ENCODE results near the gene GMDS.
A peak's percentile ranks its signal among the peaks of the same experiment; 100 is the strongest.

GMDS gene

DNA sequence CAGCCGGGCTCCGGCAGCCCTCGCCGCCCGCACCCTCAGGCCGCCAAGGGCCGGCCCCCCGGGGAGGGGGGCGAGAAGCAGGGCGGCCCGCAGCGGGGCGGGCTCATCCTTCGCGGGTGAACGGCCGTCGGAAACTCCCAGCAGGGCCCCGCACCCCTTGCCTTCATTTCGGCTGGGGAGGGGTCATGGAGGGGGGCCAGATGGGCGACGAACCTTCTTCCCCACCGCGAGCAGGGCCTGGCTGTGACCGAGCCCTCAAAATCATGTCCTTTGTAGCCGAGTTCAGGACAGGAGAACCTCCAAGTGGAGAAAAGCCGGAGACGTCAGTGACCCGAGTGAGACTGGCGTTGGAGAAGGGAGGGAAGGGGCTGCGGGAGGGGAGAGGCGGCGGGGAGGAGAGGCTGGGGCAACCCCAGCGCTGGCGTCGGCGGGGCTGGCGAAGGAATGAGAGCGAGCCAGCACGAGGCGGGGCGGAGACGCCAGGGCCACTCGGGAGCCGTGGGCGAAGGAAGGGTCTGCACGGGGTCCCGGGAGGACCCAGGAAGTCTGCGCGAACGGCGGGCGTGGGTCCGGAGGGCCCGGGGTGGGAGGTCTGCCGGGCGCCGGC, 636.3 kb downstream of the GMDS start:
- Mint-ChIP-seq H3K27me3 (peaks cover 61% of the 10 kb centered on the region), H3K36me3 (ENCODE audit: low read depth) (no peaks in the 10 kb centered on the region), H3K9me3 (no peaks in the 10 kb centered on the region), H3K4me3 (peak overlapping the region; percentile 52), H3K4me1 (ENCODE audit: low read depth) (peaks cover 50% of the 10 kb centered on the region), H3K27ac (no peak overlapping the region)

DNA sequence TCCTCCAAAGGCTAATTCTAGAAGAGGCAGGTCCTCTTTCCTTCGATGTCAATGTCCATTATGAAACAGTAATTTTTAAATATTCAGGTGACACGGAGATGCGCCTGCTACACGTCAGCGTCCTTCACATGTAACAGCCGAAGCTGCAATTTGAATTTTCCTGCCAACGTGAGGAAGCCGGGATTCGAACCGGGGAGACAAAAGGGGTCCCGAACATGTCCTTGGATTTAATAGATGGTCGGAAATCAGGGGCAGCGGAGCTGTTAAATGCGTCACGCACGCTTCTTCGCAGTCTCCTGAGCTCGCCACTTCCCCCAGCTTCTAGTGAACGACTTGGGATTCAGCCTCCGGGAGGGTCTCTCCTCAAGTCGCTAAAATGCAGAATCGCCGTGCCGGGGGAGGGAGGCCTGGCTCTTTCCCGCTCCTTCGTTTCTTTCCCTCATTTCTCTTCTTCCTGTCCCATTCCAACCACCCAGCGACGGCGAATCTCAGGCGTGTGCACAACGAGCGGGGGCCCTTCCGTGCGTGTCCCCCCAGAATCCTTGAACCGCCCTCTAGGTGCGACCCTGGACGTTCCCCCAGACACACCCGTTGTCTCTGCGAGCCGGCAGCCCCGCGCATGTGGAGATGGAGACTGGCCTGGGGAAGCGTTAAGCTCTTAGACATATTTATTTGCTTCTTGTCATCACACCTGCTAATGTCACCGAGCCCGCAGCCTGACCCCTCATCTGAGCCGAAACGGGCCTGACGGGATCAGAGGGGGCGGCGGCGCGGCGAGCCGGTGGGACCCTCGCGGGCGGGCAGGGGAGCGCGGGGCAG, 637.0 kb downstream of the GMDS start:
- Mint-ChIP-seq H3K4me3 (peak overlapping the region; percentile 40), H3K36me3 (ENCODE audit: low read depth) (no peaks in the 10 kb centered on the region), H3K4me1 (ENCODE audit: low read depth) (peaks cover 46% of the 10 kb centered on the region), H3K9me3 (no peaks in the 10 kb centered on the region), H3K27me3 (peaks cover 64% of the 10 kb centered on the region), H3K27ac (peak overlapping the region; percentile 63)

DNA sequence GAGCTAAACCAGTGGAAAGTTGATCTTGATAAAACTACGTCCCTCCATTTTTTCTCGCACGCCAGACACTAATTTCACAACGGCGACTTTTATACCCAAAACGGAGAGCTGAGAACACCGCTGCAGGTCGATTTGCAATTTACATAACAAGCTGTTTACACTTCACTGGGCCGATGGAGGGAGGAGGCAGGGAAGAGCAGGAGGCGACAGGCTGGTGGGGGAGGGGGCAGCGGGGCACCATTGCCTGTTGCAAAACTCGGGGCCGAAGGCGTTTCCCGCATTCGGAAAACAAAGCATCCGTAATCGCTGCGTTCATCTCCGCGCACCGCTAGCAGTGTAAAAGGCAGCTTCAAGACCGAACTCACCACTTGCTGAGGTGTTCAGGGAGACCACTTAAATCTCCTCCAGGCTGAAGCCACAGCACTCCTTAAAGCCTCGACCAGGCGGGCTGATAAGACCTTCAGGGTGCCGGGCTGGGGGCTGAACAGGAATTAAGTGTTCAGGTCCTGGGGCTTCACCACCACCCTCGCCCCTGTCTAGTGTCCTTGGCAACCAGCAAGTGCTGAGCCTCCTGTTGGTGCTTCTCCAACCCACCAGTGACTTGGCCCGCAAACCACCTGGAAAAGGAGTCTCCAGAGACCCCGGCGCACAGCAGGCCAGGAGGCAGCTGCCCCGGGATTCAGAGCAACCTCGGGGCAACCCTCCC, 637.7 kb downstream of the GMDS start:
- H3K4me1 Mint-ChIP-seq (ENCODE audit: low read depth), result peaks cover 44% of the 10 kb centered on the region
- H3K27me3 Mint-ChIP-seq, result peaks cover 64% of the 10 kb centered on the region
- H3K36me3 Mint-ChIP-seq (ENCODE audit: low read depth), result no peaks in the 10 kb centered on the region
- no peaks in the 10 kb centered on the region for H3K9me3 Mint-ChIP-seq
- no peak overlapping the region for H3K27ac Mint-ChIP-seq
- peak overlapping the region; percentile 40 for H3K4me3 Mint-ChIP-seq

DNA sequence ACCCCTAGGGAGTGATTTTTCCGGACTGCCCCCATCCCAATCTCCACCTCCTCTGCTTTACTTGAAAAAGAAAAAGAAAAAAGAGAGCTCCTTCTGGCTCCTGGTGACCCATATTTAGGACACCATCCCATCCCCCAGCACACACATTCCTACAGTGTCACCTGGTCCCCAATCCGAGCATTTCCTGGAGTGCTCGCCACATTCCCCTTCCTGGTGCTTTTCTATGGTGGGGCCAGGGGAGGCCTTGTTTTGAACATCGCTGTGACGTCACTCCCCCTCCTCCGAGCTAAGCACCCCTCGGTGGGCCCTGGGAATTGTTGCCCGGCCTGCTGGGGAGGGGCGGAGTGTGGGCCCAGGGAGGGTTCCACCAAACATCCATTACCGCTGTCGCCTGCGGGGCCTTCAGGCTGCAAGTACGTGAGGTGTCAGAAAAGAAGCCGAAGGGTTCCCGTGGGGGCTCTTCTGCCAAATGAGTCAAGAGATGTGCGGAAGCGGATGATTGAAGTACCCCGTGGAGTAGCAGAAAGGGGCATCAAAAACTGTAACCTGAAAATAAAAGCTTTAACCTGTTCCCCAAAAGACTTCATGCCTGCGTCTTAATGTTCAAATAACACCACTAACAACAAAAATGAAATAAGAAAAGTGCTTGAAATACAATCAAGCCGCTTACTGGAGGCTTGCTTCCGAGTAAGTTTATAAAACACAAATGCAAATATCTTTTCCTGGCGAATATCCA, 638.5 kb downstream of the GMDS start:
- Mint-ChIP-seq H3K27me3 (peaks cover 63% of the 10 kb centered on the region), H3K9me3 (no peaks in the 10 kb centered on the region), H3K4me1 (ENCODE audit: low read depth) (peaks cover 38% of the 10 kb centered on the region), H3K36me3 (ENCODE audit: low read depth) (no peaks in the 10 kb centered on the region), H3K27ac (no peak overlapping the region), H3K4me3 (peak overlapping the region; percentile 40)

DNA sequence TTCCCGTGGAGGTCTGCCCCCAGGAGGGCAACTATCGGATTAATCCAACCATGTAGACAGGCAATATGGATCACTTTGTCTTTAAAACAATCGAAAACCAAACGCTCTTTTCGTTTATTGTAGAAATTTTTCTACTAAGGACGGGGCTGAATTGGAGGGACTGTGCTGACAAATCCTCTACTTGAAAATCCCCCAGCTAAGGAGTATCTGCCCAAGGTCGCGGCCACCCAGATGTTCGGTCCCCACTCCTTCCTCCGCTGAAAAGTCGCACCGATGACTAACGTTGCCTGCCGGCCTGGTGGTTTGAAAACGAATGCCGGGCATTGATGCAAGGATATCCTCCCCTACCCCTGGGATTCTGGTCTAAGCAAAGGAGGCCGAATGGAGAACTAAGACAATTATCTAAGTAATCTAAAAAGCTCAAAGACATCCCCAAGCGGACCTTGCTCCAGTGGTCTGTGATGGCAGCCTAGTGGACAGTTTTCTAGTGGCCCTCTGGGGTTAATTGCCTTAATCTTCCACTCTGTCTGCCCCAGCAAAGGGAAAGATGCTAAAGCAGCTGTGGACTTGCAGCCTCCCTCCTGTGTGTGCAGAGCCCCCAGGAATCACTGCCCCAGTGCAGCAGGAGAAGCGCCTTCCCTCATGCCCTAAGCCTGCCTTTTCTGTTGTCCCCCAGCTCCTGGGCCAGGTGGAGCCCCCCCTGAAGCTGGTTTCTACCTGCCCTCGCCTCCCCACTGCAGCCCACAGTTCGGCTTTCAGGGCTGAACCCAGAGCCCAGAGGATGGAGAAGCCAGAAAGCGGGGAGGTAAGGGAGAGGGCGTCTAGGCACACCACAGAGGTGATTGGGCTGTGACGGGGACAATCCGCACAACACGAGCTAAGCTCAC, 639.3 kb downstream of the GMDS start:
- Mint-ChIP-seq H3K4me1 (ENCODE audit: low read depth) (peaks cover 36% of the 10 kb centered on the region), H3K9me3 (no peaks in the 10 kb centered on the region), H3K4me3 (peak overlapping the region; percentile 11), H3K36me3 (ENCODE audit: low read depth) (no peaks in the 10 kb centered on the region), H3K27me3 (peaks cover 66% of the 10 kb centered on the region), H3K27ac (no peak overlapping the region)

DNA sequence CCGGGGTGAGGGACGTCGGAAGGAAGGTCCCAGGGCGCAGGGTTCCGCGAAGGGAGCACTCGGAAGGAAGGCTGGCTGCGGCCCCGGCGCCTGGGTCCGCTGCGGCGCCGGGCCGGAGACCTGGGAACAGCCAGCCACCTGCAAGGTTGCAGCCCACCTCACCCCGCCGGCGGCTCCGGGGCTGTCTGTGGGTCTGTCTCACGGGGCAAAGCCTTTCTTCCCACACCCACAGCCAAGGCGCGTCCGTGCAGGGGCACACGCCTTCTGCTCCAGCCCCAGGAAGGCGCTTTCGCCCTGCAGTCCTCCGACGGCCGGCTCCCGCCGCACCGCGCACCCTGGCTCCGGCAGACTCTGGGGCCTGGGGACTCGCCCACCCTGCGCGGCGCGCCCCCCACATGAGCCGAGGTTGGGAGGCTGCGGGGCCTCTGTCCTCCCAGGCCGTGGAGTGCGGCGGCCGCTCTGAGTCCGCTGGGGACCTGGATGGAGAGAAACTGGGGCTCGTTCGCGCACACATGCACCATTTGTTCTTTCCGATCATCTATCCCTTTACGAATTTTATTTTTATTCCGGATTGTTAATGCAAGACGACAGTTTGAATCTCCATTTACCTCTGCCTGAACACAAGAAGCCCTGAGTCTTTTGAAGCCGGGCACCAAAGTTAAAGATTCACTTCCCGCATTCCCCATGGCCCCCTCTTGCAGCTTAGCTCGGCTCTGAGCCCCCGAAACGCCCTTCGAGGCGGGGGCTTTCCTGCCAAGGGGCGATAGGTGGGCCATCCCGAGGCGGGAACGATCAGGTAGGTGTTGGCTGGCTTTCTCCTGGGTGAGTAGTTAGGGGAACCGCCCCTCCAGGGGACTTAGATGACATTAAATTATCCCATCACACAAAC, 640.2 kb downstream of the GMDS start:
- peaks cover 32% of the 10 kb centered on the region for H3K4me1 Mint-ChIP-seq (ENCODE audit: low read depth)
- H3K36me3 Mint-ChIP-seq (ENCODE audit: low read depth), result no peaks in the 10 kb centered on the region
- H3K4me3 Mint-ChIP-seq, result peak overlapping the region; percentile 49
- H3K27ac Mint-ChIP-seq, result no peak overlapping the region
- no peaks in the 10 kb centered on the region for H3K9me3 Mint-ChIP-seq
- H3K27me3 Mint-ChIP-seq, result peaks cover 71% of the 10 kb centered on the region

DNA sequence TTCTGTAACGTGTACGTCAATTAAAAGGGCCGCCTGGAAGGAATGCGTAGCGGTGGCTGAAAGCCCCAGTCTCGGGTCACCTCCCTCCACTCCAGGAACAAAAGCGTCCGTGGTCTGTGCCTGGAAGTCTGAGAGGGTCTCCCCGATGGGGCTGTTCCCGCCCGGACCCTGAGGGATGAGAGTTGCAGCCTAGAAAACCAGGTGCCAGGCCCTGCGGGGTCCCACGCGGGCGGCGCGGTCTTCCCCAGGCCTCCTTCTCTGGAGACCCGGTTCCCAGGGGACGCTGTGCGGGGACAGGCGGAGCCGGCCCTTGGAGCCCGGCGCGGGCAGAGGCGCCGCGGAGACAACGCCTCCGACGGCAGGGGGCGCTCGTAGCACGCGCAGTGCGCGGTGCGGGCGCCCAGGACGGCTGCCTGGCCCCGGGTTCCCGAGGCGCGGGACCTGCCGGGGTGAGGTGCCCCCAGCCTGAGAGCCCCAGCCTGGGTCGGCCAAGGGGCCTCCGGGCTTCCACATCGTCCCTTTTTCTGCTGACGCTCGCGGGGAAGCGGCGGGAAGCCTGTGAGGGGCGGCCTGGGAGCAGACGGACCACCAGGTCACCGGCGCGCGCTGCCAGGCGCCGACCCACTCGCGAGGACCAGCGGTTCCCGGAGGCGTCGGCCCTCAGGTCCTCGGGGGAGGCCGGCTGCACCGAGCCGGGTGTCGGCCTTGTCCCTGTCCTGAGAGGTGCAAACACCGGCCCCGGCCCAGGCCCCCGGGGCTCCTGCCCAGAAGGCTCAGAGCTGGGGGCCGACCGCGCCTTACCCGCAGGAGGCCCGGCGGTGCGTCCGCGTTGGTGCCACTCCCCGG, 641.0 kb downstream of the GMDS start:
- Mint-ChIP-seq H3K27ac (no peak overlapping the region), H3K9me3 (no peaks in the 10 kb centered on the region), H3K27me3 (peaks cover 79% of the 10 kb centered on the region), H3K4me3 (no peak overlapping the region), H3K36me3 (ENCODE audit: low read depth) (no peaks in the 10 kb centered on the region), H3K4me1 (ENCODE audit: low read depth) (peaks cover 32% of the 10 kb centered on the region)

DNA sequence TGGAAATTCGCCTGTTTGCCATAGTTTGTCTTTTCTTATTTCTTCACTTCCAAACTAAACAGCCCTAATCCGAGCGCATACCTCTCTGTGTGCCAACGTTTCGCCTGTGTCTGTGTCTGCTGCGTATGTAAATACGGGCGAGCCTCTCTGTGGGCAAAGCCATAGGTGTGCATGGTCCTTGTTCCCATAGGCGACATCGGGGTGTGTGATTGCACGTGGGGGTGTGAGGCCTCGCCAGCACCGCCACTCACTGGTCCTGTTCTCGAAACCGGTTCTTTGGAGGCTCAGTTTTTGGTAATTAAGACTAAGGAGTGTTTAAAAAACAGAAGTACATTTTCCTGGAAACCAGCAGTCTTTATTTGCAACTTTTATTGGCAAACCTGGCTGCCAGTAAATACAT, 641.7 kb downstream of the GMDS start:
- H3K27ac Mint-ChIP-seq, result no peak overlapping the region
- H3K4me3 Mint-ChIP-seq, result no peak overlapping the region
- no peaks in the 10 kb centered on the region for H3K9me3 Mint-ChIP-seq

DNA sequence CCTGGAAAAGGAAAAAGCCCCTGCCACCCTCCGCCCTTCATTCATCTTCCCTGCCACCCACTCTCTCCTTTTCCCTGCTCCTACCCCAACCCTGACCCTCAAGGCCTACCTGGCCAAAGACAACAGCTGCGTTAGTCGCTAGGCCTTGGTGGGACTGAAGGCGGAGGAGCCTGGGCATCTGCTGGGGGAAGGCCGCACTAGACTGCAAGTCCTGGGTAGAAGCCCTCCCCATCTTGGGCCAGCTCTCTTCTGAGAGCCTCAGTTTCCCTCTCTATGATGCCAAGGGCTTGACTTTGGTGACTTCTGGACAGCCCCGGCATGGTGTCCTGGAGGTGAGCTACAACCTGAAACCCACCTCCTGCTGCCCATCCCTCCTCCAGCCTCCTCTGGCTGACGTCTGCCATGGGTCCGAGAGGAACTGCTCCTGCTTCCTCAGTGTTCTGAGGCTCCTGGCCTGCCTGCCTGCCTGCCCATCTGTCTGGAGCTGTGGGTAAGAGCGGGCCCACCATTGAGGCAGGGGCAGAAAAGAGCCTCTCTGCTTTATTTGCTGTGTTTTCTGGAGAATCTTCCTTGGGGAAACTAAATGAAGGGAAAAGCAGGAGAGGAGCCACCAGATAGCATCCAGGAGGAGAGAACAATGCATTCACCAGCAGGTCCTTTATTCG, 643.2 kb downstream of the GMDS start:
- no peak overlapping the region for H3K27ac Mint-ChIP-seq
- no peaks in the 10 kb centered on the region for H3K36me3 Mint-ChIP-seq (ENCODE audit: low read depth)
- H3K4me1 Mint-ChIP-seq (ENCODE audit: low read depth), result peaks cover 17% of the 10 kb centered on the region
- peaks cover 82% of the 10 kb centered on the region for H3K27me3 Mint-ChIP-seq
- H3K9me3 Mint-ChIP-seq, result no peaks in the 10 kb centered on the region
- no peak overlapping the region for H3K4me3 Mint-ChIP-seq

More for the DNA sequence above, 641.7 kb downstream of the GMDS start:
- H3K4me1 Mint-ChIP-seq (ENCODE audit: low read depth), result peaks cover 31% of the 10 kb centered on the region
- H3K36me3 Mint-ChIP-seq (ENCODE audit: low read depth), result no peaks in the 10 kb centered on the region
- H3K27me3 Mint-ChIP-seq, result peaks cover 82% of the 10 kb centered on the region

DNA sequence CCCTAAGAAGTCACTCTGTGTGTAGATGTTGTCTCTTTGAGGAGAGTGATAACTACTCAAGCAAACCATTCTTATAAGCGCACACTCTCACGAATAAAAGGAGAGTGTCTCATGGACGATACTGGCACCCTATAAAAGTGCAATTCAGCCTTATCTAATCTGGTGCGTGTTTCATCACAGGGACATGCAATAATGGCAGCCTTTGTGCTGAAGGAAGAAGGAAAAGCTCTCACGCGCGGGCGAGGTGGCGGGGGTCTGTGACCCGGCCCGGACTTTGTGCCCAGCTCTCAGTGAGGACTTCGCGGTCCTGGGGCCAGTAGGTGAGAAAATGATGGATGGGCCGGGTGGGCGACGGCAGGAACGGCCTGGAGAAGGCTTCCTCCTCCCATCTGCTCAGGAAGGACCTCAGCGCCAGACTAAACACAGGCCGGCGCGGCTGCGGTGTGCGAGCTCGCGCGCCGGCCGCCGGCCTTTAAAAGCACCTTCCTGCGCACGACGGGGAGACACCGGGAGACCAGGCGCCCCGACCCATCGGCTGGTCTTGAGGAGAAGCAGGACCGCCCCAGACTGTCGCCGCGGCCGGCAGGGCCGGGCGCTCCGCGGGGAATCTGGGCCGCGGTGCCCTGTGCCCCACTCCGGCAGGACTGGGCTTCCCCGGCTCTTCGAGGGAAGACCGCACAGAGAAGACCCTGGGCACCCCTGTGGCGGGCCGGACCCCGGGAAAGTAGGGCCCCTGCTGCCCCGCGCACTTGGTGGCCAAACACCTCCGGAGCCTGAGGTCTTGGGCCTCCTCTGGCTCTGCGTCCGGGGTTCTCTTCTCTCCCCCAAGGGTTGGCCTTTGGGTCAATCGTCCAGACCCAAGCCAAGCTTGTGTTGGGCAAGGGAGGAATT, 644.0 kb downstream of the GMDS start:
- H3K4me1 Mint-ChIP-seq (ENCODE audit: low read depth), result peaks cover 9% of the 10 kb centered on the region
- peaks cover 82% of the 10 kb centered on the region for H3K27me3 Mint-ChIP-seq
- H3K36me3 Mint-ChIP-seq (ENCODE audit: low read depth), result no peaks in the 10 kb centered on the region
- no peak overlapping the region for H3K27ac Mint-ChIP-seq
- no peak overlapping the region for H3K4me3 Mint-ChIP-seq
- no peaks in the 10 kb centered on the region for H3K9me3 Mint-ChIP-seq

DNA sequence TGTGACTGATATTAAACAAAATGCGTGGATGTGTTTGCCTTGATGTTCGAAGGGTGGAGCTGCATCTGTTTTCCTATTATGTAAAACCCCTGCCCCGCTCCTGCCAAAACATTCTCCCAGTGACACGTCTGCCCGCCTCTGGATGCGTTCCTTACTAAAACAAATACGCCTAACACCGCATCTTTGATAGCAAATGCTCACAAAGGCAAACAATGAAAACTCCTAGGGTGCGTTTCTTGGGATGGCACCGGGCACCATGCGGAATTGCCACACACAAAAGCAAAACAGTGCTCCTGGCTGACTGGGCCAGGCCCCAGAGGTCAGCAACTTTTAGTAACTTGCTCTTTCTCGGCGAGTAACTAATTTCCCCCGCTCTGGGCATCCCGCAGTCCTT, 644.6 kb downstream of the GMDS start:
- H3K36me3 Mint-ChIP-seq (ENCODE audit: low read depth), result no peaks in the 10 kb centered on the region
- no peaks in the 10 kb centered on the region for H3K9me3 Mint-ChIP-seq
- no peak overlapping the region for H3K27ac Mint-ChIP-seq
- peaks cover 80% of the 10 kb centered on the region for H3K27me3 Mint-ChIP-seq
- H3K4me3 Mint-ChIP-seq, result no peak overlapping the region
- peaks cover 6% of the 10 kb centered on the region for H3K4me1 Mint-ChIP-seq (ENCODE audit: low read depth)

All from stimulated activated naive CD8-positive, alpha-beta T cell treated with anti-CD3 and anti-CD28 coated beads, Interleukin-15, Interleukin-2, amounts not matched to agents 100 ng/mL and 50 ng/mL, for 24 hours (primary cell).